ENCODE measurements around the gene LAIR1. TPM values are rescaled to one million over a fixed set of nuclear protein-coding genes. Genes with fewer than 3 reads are reported as not detected.

The LAIR1 gene
- 10 to 100 TPM in 2 of 4 donors, 1 to 10 TPM in 1, under 1 TPM in 1; 0.57 to 11.4 (median 6.1) TPM for total RNA-seq

- Histone ChIP-seq H3K27me3 (no peaks in the 10 kb centered on the region), H3K36me3 (no peaks in the 10 kb centered on the region), H3K4me1 (no peaks in the 10 kb centered on the region), H3K4me3 (peak within 1 kb of the TSS in 3 of 4 donors; percentile 27 to 44 (median 37)), H3K27ac (peak within 1 kb of the TSS in 3 of 4 donors; percentile 25 to 79 (median 67)), H3K9me3 (no peaks in the 10 kb centered on the region)
- peak in 1 of 4 donors; percentile 46 for TF ChIP-seq POLR2A (IDR thresholded peaks at IDR 0.05)
- TF ChIP-seq CTCF (IDR thresholded peaks at IDR 0.05): no peak
- WGBS, 2 donors: 54 to 65% methylated on average over 8 to 12 of the region's 13 CpGs
- intact Hi-C loops (cut with DNase I): no loop called here
- no peak for DNase-seq
These were observed at the start of gene LAIR1 for GRCh38 chr19:54364775-54365257. Gene LAIR1, minus strand, starts transcription at chr19:54364931. Its CDS starts 127 bp downstream, at chr19:54364804.

- intact Hi-C loops (cut with DNase I): no loop called here
- Histone ChIP-seq H3K27ac (no peak overlapping the region), H3K9me3 (no peaks in the 10 kb centered on the region), H3K4me1 (peaks cover 0 to 30% (median 0%) of the 10 kb centered on the region in 3 donors), H3K4me3 (no peak overlapping the region), H3K27me3 (peaks cover 0 to 81% (median 8%) of the 10 kb centered on the region in 4 donors), H3K36me3 (no peaks in the 10 kb centered on the region)
- no peak for DNase-seq
- no peak for TF ChIP-seq CTCF (IDR thresholded peaks at IDR 0.05)
- TF ChIP-seq POLR2A (IDR thresholded peaks at IDR 0.05): no peak
- 90 to 91% methylated on average over 4 of the region's 4 CpGs for WGBS, 2 donors
These were observed 49.4 kb upstream of the LAIR1 start for GRCh38 chr19:54414156-54414555.

DNA sequence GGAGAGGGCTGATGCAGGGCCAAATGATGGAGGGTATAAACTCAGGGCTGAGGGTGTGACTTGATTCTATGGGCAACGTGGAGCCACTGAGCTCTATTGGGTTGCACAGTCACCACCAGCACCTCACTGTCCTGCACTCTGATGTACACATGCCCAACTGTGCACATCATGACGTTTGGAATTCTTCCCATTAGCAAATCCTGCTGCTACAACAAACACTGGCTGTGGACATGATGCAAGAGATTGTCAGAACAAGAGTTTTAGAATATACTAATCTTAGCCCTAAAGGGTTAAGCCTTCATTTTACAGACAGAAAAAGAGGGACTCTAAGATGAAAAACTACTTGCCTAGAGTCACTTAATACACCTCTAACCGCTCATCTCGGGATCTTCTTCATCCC, 48.1 kb upstream of the LAIR1 start:
- Histone ChIP-seq H3K27me3 (peaks cover 0 to 68% (median 8%) of the 10 kb centered on the region in 4 donors), H3K4me3 (no peak overlapping the region), H3K27ac (no peak overlapping the region), H3K9me3 (no peaks in the 10 kb centered on the region), H3K4me1 (peaks cover 0 to 18% (median 0%) of the 10 kb centered on the region in 3 donors), H3K36me3 (no peaks in the 10 kb centered on the region)
- intact Hi-C loops (cut with DNase I): no loop called here
- TF ChIP-seq POLR2A (IDR thresholded peaks at IDR 0.05) (no peak), CTCF (IDR thresholded peaks at IDR 0.05) (no peak)
- 52 to 55% methylated on average over 4 of the region's 4 CpGs for WGBS, 2 donors
- DNase-seq: no peak

DNA sequence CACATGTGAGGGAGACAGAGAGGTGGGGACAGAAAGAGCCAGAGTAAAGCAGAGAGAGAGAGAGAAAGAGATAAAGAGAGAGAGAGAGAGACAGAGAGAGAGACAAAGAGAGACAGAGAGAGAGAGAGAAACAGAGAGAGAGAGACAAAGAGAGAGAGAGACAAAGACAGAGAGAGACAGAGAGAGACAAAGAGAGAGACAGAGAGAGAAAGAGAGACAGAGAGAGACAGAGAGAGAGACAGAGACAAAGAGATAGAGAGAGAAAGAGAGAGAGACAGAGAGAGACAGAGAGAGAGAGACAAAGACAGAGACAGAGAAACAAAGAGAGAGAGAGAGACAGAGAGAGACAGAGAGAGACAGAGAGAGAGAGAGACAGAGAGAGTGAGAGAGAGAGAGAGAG, 46.3 kb upstream of the LAIR1 start:
- Histone ChIP-seq H3K27ac (no peak overlapping the region), H3K27me3 (peaks cover 0 to 50% (median 4%) of the 10 kb centered on the region in 4 donors), H3K4me3 (no peak overlapping the region), H3K36me3 (no peaks in the 10 kb centered on the region), H3K9me3 (no peaks in the 10 kb centered on the region), H3K4me1 (peaks cover 0 to 12% (median 0%) of the 10 kb centered on the region in 3 donors)
- no peak for TF ChIP-seq CTCF (IDR thresholded peaks at IDR 0.05)
- TF ChIP-seq POLR2A (IDR thresholded peaks at IDR 0.05): no peak
- DNase-seq: no peak
- intact Hi-C loops (cut with DNase I): no loop called here

- 80 to 89% methylated on average over 9 of the region's 9 CpGs for WGBS, 2 donors
- no peaks in the 10 kb centered on the region for H3K9me3 ChIP-seq
- no peak overlapping the region for H3K27ac ChIP-seq
- no peak for TF ChIP-seq CTCF (IDR thresholded peaks at IDR 0.05)
- TF ChIP-seq POLR2A (IDR thresholded peaks at IDR 0.05): no peak
- intact Hi-C loops (cut with DNase I): no loop called here
- H3K4me3 ChIP-seq: no peak overlapping the region
- no peaks in the 10 kb centered on the region for H3K36me3 ChIP-seq
- H3K4me1 ChIP-seq: no peaks in the 10 kb centered on the region
- no peak for DNase-seq
- peaks cover 0 to 29% (median 0%) of the 10 kb centered on the region in 4 donors for H3K27me3 ChIP-seq
These were observed 43.8 kb upstream of the LAIR1 start for GRCh38 chr19:54408456-54409026.
